RWPE1 (cell line): Measurements from ENCODE around the gene UNC79.

Experiments used
- CTCF ChIA-PET: fragments of 350-600 bp; sonication (Branson Sonifier 250); formaldehyde crosslinking; extraction: SDS; loops from one replicate; lab custom pipeline; 2021; lab: Yijun Ruan, JAX
- POLR2A ChIA-PET: fragments of 400-600 bp; formaldehyde crosslinking; extraction: SDS; loops from one replicate; lab custom pipeline; 2020; ENCODE audit warnings: antibody characterized with exemption; ENCODE audit not compliant: low non-redundant PET; lab: Yijun Ruan, JAX
- DNase-seq: peaks from one replicate; pipeline ENCODE4 v3.0.0; 2012; ENCODE audit warnings: low spot score
- H3K27ac ChIP-seq: fragments of 450-650 bp; 2 replicates; pipeline ENCODE4 v1.5.1; 2017
- CTCF ChIP-seq: fragments of 450-650 bp; conservative IDR thresholded peaks from 2 replicates; pipeline ENCODE4 v1.5.1; 2017; ENCODE audit warnings: low read depth, mild to moderate bottlenecking

The UNC79 gene

DNA sequence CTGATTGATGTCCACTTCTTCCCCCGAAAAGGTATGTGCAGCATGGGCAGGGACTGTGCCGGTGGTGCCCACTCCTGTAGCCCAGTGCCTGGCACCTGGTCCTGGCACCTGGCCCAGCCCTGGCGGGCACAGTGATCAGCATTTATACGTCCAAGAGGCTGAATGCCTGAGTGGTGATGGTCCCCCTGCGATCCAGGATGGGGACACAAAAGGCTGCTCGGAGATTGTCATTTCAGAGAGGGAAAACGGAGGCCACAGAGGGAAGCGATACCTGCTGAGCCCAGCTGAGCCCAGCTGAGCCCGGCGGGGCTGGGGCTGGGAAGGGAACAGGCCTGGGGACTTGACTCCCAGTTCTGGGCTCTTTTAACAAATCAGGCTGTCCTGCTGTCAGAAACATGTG, 301.8 kb downstream of the UNC79 start:
- POLR2A ChIA-PET, result no interaction called here

GRCh38 chr14:93733231-93733630, 302.5 kb downstream of the UNC79 start:
- DNase-seq, result no peak
- no peak for TF ChIP-seq CTCF
- ChIA-PET POLR2A (no interaction called here), CTCF (no interaction called here)
- no peak overlapping the region for H3K27ac ChIP-seq

More for the DNA sequence above, 301.8 kb downstream of the UNC79 start:
- DNase-seq, result no peak
- CTCF ChIA-PET, result no interaction called here
- no peak overlapping the region for H3K27ac ChIP-seq
- TF ChIP-seq CTCF, result no peak

DNA sequence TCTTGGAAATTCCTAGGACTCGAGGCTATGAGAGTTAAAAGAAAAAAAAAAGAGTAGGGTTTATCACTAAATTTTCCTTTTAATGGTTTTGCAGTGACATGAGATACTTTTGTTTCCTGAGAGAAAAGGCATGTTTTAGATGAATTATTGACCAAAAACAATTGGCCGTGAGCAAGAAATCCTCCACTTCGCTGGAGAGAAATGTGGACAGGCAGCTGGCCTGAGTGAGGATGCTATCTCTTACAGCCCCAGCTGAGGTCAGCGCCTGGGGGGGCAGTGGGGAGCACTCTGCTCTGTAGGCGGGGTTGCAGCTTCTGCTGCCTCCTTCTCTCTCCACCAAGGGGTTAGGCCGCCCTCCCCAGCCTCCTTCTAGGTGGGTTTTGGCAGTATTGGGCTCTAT, 302.9 kb downstream of the UNC79 start:
- ChIA-PET POLR2A (no interaction called here), CTCF (no interaction called here)
- H3K27ac ChIP-seq, result no peak overlapping the region
- DNase-seq, result no peak
- no peak for TF ChIP-seq CTCF

DNA sequence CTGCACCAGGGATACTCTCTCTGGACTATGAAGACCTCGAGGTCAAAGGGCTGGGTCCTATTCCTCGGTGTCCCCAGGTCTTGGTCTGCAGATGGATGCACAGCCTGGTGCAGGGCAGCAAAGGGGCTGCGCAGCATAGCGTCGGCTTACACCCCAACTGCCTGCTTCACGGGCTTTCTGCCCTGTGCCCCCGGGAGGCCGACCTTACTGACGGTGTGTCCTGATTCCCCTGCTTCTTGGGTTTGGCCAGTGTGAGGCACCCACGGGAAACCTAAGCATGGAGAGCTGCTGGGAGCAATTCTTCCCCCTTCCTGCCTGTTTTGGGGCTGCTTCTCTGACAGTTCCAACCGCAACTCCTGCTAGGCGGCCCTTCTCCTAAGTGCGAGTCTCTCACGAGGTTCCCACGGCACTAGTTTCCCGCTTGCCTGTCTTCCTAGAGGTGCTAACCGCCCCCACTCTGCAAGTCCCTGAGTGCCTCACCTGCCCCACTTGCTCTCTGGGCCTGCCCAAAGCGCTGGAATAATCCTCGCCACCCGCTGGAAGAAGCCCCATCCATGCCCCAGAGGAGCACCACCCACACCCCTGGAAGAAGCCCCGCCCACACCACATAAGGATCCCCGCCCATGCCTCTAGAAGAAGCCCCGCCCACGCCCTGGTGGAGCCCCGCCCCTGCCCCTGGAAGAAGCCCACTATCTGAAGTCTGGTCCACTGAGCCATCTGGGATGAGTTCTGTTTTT, 303.5 kb downstream of the UNC79 start:
- H3K27ac ChIP-seq, result no peak overlapping the region
- TF ChIP-seq CTCF, result no peak
- no peak for DNase-seq
- ChIA-PET CTCF (interaction anchor here (0.7 kb wide), 1 partner anchor 60 kb away, joined by 3 read pairs; no protein-coding TSS in a partner anchor), POLR2A (no interaction called here)

- CTCF ChIA-PET, result interaction anchor here (0.7 kb wide), 1 partner anchor 59 kb away, joined by 3 read pairs; no protein-coding TSS in a partner anchor
- no peak overlapping the region for H3K27ac ChIP-seq
- DNase-seq, result no peak
- POLR2A ChIA-PET, result no interaction called here
- TF ChIP-seq CTCF, result no peak
Measured at GRCh38 chr14:93735206-93735605, 304.5 kb downstream of the UNC79 start.

DNA sequence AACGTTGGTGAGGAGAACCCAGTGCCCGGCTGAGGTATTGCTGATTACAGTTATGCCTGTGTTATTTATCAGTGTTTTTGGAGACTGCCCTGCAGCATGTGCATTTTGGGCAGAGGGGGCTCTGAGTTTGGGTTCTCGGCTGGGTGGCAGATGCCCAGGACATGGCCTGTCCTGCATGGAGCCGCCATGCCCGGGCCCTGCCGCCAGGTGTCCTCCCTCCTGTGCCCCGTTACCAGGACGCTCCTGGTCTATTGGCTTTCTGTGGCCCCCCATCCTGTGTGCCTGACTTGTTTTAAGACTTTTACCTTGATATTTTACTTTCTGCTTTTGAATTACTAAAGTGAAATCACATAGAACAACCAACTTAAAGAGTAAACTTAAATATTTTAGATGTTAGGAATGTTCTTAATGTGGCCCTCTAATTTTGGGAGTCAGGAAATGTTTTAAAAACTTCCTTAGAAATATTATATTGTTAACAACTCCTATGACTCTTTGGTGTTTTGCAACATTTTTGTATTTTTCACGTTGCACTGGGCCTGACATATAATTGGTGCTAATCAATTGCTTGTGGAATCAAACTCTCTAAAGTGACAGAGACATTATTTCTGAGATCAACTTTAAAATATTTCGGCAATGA, 305.8 kb downstream of the UNC79 start:
- DNase-seq, result no peak
- ChIA-PET POLR2A (no interaction called here), CTCF (no interaction called here)
- no peak for TF ChIP-seq CTCF
- no peak overlapping the region for H3K27ac ChIP-seq
